ENCODE results near the gene MTMR10.

DNA sequence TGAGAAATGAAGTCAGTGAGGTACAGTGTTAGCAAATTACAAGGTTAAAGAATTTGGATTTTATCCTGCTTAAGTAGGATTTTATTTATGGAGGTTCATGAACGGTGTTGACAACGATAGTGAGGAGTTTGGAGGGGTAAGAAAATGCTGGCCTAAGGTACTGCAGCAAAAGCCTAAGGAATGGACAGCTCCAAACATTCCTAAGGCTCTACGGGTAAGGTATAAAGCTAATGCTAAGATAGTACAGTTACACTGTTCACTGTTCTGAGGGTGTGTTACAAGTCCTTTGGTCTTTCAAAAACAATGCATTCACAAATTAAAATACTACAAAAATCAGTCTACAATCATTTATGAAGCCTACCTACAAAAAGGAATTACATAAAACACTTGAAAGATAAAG lies 7.3 kb downstream of the MTMR10 start:
- TF ChIP-seq, protein P1, sequence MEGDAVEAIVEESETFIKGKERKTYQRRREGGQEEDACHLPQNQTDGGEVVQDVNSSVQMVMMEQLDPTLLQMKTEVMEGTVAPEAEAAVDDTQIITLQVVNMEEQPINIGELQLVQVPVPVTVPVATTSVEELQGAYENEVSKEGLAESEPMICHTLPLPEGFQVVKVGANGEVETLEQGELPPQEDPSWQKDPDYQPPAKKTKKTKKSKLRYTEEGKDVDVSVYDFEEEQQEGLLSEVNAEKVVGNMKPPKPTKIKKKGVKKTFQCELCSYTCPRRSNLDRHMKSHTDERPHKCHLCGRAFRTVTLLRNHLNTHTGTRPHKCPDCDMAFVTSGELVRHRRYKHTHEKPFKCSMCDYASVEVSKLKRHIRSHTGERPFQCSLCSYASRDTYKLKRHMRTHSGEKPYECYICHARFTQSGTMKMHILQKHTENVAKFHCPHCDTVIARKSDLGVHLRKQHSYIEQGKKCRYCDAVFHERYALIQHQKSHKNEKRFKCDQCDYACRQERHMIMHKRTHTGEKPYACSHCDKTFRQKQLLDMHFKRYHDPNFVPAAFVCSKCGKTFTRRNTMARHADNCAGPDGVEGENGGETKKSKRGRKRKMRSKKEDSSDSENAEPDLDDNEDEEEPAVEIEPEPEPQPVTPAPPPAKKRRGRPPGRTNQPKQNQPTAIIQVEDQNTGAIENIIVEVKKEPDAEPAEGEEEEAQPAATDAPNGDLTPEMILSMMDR (conservative IDR thresholded peaks at IDR 0.05; ENCODE audit: low read depth, low read length), result no peak
- TF ChIP-seq EZH2 (IDR thresholded peaks at IDR 0.05; ENCODE audit: borderline replicate concordance, low read depth, low read length, poor library complexity, severe bottlenecking), result no peak

Data from A673 (cell line).